ENCODE data around the gene STRA8. TPM values are rescaled to one million over a fixed set of nuclear protein-coding genes. Genes with fewer than 3 reads are reported as not detected.

STRA8 gene
- polyA plus RNA-seq, 1 donor from 2014 or later, result not detected

DNA sequence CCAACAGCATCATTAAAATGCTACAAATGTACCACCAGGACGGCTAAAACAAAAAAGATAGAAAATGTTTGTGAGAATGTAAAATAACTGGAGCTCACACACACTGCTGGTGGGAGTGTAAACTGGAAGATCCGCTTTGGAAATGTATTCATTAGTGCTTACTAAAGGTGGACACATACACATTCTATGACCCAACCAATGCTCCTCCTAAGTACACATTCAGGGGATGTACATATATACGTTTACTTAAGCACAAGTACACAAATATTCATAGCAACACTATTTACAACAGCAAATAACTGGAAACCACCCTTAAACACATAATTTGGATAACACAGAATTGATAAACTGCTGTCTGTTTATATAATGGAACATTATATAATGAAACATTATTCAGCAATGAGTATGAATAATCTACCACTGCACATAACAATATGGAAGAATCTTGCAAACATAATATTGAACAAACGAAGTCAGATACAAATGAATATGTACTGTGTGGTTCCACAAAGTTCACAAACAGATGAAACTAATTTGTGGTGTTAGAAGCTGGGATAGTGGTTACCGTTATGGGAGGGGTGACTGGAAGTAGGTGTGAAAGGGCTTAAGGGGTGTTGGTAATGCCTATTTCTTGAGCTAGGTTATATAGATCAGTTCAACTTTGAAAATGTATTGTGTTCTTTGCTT, 52.1 kb downstream of the STRA8 start:
- Histone ChIP-seq H3K9me2 (ENCODE audit: insufficient read depth, low read length) (no peaks in the 10 kb centered on the region), H3K4me3 (ENCODE audit: low read length) (no peak overlapping the region), H3K79me2 (replicated peaks; ENCODE audit: insufficient read depth, low read length) (no peaks in the 10 kb centered on the region), H3K9ac (ENCODE audit: low read length) (no peak overlapping the region), H3K27me3 (ENCODE audit: insufficient read depth, low read depth, low read length) (no peaks in the 10 kb centered on the region), H3K9me3 (ENCODE audit: low read length) (no peaks in the 10 kb centered on the region), H3K4me2 (ENCODE audit: low read length) (no peak overlapping the region), H2AFZ (ENCODE audit: low read depth, low read length) (no peak overlapping the region), H4K20me1 (ENCODE audit: insufficient read depth) (no peaks in the 10 kb centered on the region), H3K27ac (ENCODE audit: low read length) (no peak overlapping the region), H3K36me3 (ENCODE audit: insufficient read depth, low read length) (no peaks in the 10 kb centered on the region), H3F3A (ENCODE audit: insufficient read depth, low read length, poor library complexity, severe bottlenecking) (no peaks in the 10 kb centered on the region)
- TF ChIP-seq, protein P1, sequence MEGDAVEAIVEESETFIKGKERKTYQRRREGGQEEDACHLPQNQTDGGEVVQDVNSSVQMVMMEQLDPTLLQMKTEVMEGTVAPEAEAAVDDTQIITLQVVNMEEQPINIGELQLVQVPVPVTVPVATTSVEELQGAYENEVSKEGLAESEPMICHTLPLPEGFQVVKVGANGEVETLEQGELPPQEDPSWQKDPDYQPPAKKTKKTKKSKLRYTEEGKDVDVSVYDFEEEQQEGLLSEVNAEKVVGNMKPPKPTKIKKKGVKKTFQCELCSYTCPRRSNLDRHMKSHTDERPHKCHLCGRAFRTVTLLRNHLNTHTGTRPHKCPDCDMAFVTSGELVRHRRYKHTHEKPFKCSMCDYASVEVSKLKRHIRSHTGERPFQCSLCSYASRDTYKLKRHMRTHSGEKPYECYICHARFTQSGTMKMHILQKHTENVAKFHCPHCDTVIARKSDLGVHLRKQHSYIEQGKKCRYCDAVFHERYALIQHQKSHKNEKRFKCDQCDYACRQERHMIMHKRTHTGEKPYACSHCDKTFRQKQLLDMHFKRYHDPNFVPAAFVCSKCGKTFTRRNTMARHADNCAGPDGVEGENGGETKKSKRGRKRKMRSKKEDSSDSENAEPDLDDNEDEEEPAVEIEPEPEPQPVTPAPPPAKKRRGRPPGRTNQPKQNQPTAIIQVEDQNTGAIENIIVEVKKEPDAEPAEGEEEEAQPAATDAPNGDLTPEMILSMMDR (IDR thresholded peaks at IDR 0.05; ENCODE audit: poor library complexity, severe bottlenecking), result no peak
- TF ChIP-seq TAF1 (IDR thresholded peaks at IDR 0.05; ENCODE audit: low read depth) (no peak), SMC3 (conservative IDR thresholded peaks at IDR 0.05; ENCODE audit: poor library complexity) (no peak), EP300 (conservative IDR thresholded peaks at IDR 0.05; ENCODE audit: poor library complexity, severe bottlenecking) (no peak), EZH2 (IDR thresholded peaks at IDR 0.05; ENCODE audit: borderline replicate concordance, insufficient read depth, low read length, poor library complexity, severe bottlenecking) (no peak), POLR2AphosphoS5 (IDR thresholded peaks at IDR 0.05) (no peak), MXI1 (conservative IDR thresholded peaks at IDR 0.05; ENCODE audit: poor library complexity, severe bottlenecking) (no peak), RAD21 (conservative IDR thresholded peaks at IDR 0.05) (no peak)
- TF ChIP-seq, protein P2, sequence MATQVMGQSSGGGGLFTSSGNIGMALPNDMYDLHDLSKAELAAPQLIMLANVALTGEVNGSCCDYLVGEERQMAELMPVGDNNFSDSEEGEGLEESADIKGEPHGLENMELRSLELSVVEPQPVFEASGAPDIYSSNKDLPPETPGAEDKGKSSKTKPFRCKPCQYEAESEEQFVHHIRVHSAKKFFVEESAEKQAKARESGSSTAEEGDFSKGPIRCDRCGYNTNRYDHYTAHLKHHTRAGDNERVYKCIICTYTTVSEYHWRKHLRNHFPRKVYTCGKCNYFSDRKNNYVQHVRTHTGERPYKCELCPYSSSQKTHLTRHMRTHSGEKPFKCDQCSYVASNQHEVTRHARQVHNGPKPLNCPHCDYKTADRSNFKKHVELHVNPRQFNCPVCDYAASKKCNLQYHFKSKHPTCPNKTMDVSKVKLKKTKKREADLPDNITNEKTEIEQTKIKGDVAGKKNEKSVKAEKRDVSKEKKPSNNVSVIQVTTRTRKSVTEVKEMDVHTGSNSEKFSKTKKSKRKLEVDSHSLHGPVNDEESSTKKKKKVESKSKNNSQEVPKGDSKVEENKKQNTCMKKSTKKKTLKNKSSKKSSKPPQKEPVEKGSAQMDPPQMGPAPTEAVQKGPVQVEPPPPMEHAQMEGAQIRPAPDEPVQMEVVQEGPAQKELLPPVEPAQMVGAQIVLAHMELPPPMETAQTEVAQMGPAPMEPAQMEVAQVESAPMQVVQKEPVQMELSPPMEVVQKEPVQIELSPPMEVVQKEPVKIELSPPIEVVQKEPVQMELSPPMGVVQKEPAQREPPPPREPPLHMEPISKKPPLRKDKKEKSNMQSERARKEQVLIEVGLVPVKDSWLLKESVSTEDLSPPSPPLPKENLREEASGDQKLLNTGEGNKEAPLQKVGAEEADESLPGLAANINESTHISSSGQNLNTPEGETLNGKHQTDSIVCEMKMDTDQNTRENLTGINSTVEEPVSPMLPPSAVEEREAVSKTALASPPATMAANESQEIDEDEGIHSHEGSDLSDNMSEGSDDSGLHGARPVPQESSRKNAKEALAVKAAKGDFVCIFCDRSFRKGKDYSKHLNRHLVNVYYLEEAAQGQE (IDR thresholded peaks at IDR 0.05; ENCODE audit: borderline replicate concordance), result no peak

DNA sequence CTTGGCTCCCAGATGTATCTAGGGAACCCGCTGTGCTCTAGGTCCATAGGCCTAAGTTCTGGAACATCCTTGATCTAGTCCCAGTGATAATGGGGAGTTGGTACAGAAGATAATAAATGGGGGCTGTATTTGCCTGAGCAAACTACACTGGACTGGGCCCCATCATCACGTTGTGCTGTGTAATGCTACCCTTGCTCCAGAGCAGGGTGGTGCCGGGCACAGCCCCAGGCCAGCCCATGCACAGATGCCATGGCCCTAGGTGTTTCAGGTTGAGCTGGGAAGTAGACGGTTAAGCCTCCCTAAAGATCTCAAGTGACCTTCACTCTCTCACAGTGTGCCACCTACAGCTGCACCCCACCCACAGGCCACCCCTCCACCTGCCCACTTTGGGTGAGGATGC, 53.2 kb downstream of the STRA8 start:
- no peaks in the 10 kb centered on the region for H3K9me3 ChIP-seq (ENCODE audit: low read length)
- no peak overlapping the region for H3K4me3 ChIP-seq (ENCODE audit: low read length)
- no peak overlapping the region for H3K27ac ChIP-seq (ENCODE audit: low read length)
- no peaks in the 10 kb centered on the region for H3K79me2 ChIP-seq (replicated peaks; ENCODE audit: insufficient read depth, low read length)
- H3K27me3 ChIP-seq (ENCODE audit: insufficient read depth, low read depth, low read length), result no peaks in the 10 kb centered on the region
- H3K4me2 ChIP-seq (ENCODE audit: low read length), result no peak overlapping the region
- H2AFZ ChIP-seq (ENCODE audit: low read depth, low read length), result no peak overlapping the region
- no peaks in the 10 kb centered on the region for H3K9me2 ChIP-seq (ENCODE audit: insufficient read depth, low read length)
- no peak overlapping the region for H3K9ac ChIP-seq (ENCODE audit: low read length)
- no peak for TF ChIP-seq MXI1 (conservative IDR thresholded peaks at IDR 0.05; ENCODE audit: poor library complexity, severe bottlenecking)
- no peak for TF ChIP-seq EZH2 (IDR thresholded peaks at IDR 0.05; ENCODE audit: borderline replicate concordance, insufficient read depth, low read length, poor library complexity, severe bottlenecking)
- TF ChIP-seq RAD21 (conservative IDR thresholded peaks at IDR 0.05), result no peak
- TF ChIP-seq TAF1 (IDR thresholded peaks at IDR 0.05; ENCODE audit: low read depth), result no peak
- TF ChIP-seq EP300 (conservative IDR thresholded peaks at IDR 0.05; ENCODE audit: poor library complexity, severe bottlenecking), result no peak
- H4K20me1 ChIP-seq (ENCODE audit: insufficient read depth), result no peaks in the 10 kb centered on the region
- H3F3A ChIP-seq (ENCODE audit: insufficient read depth, low read length, poor library complexity, severe bottlenecking), result no peaks in the 10 kb centered on the region
- no peaks in the 10 kb centered on the region for H3K36me3 ChIP-seq (ENCODE audit: insufficient read depth, low read length)

Data from neural cell (in vitro differentiated cells).